Adrenal gland (tissue), 5 donors: ENCODE results near the gene MAD2L1.

Source experiments
- CTCF ChIP-seq, 6 experiments: fragments of 450-650 bp in 4 of 6; fragments of 200-600 bp in 2 of 6; sonication (generic) in 1 of 6; IDR thresholded peaks; 1 replicate in 5 of 6; 2 replicates in 1 of 6; pipeline versions ENCODE4 v1.5.1 to v1.8.0; 2016 to 2021; ENCODE audit warnings: antibody characterized with exemption in 6 of 6, mild to moderate bottlenecking in 2 of 6, moderate library complexity in 1 of 6
- POLR2A ChIP-seq, 2 donors: fragments of 450-650 bp; IDR thresholded peaks; one replicate each; pipeline ENCODE4 v1.6.1; 2017; ENCODE audit warnings: antibody characterized with exemption in 2 of 2, mild to moderate bottlenecking in 2 of 2, moderate library complexity in 1 of 2
- donor health status: DM: no; HTN: no; CAD: no.

GRCh38 chr4:120009731-120010130 is 56.9 kb downstream of the MAD2L1 start:
- TF ChIP-seq POLR2A (IDR thresholded peaks at IDR 0.05), result no peak
- no peak for TF ChIP-seq CTCF (IDR thresholded peaks at IDR 0.05)
